GM19025 (cell line): ENCODE results near the gene SIGLEC11.

Experiments
- ATAC-seq: cut with Tn5 transposase; IDR thresholded peaks from one replicate; pipeline ENCODE4 v1.9.1; 2021; ENCODE audit warnings: mild to moderate bottlenecking, low read depth, moderate library complexity; ENCODE audit not compliant: unreplicated experiment

SIGLEC11 gene

GRCh38 chr19:49908480-49909420 is 52.2 kb downstream of the SIGLEC11 start:
- ATAC-seq = no peak

- no peak for ATAC-seq
These were observed 53.1 kb downstream of the SIGLEC11 start for GRCh38 chr19:49907745-49908446.

- no peak for ATAC-seq
These were observed 54.0 kb downstream of the SIGLEC11 start for GRCh38 chr19:49906879-49907564.

GRCh38 chr19:49904136-49904535 is 56.8 kb downstream of the SIGLEC11 start:
- no peak for ATAC-seq
